GM21423 (cell line): ENCODE data around the gene ZNF268.
"Not testable (repeated sequence)": the region's sequence is repeated elsewhere in the genome, so short reads cannot be mapped to it uniquely, and the experiment has no call there.

Experiments
- ATAC-seq: cut with Tn5 transposase; IDR thresholded peaks from one replicate; pipeline ENCODE4 v1.9.1; 2021; ENCODE audit warnings: mild to moderate bottlenecking, moderate library complexity; ENCODE audit not compliant: unreplicated experiment

Gene ZNF268

GRCh38 chr12:133226690-133227089 lies 45.4 kb downstream of the ZNF268 start:
- ATAC-seq = no peak

- ATAC-seq = no peak
Observed at GRCh38 chr12:133227281-133227852, 46.1 kb downstream of the ZNF268 start.

- no peak for ATAC-seq
Observed at GRCh38 chr12:133231001-133231400, 49.7 kb downstream of the ZNF268 start.

GRCh38 chr12:133233006-133233405 lies 51.7 kb downstream of the ZNF268 start:
- no peak for ATAC-seq

- ATAC-seq = no peak
Observed at GRCh38 chr12:133233993-133234564, 52.8 kb downstream of the ZNF268 start.

GRCh38 chr12:133234971-133235370 lies 53.7 kb downstream of the ZNF268 start:
- no peak for ATAC-seq

- ATAC-seq = no peak
Observed at GRCh38 chr12:133235401-133236112, 54.3 kb downstream of the ZNF268 start, which contains the start of gene ANHX. TSS of gene ANHX (minus strand) at chr12:133235877. CDS start at chr12:133234356, 1,521 bp downstream.

- ATAC-seq = no peak
Observed at GRCh38 chr12:133236144-133236543, 54.8 kb downstream of the ZNF268 start.

- ATAC-seq = no peak
Observed at GRCh38 chr12:133236556-133236955, 55.3 kb downstream of the ZNF268 start.

- ATAC-seq = no peak
Observed at GRCh38 chr12:133251732-133252131, 70.4 kb downstream of the ZNF268 start.

GRCh38 chr12:133255833-133256232 lies 74.5 kb downstream of the ZNF268 start:
- not testable (repeated sequence) for ATAC-seq

GRCh38 chr12:133256321-133256720 lies 75.0 kb downstream of the ZNF268 start:
- ATAC-seq = no peak

- ATAC-seq = no peak
Observed at GRCh38 chr12:133264173-133264572, 82.9 kb downstream of the ZNF268 start.
